HG03460 (cell line): ENCODE data around the gene MALL.
"Not testable (repeated sequence)": the region's sequence is repeated elsewhere in the genome, so short reads cannot be mapped to it uniquely, and the experiment has no call there.

Experiments used
- ATAC-seq: cut with Tn5 transposase; IDR thresholded peaks from one replicate; pipeline ENCODE4 v1.9.1; 2021; ENCODE audit not compliant: unreplicated experiment

Gene MALL

DNA sequence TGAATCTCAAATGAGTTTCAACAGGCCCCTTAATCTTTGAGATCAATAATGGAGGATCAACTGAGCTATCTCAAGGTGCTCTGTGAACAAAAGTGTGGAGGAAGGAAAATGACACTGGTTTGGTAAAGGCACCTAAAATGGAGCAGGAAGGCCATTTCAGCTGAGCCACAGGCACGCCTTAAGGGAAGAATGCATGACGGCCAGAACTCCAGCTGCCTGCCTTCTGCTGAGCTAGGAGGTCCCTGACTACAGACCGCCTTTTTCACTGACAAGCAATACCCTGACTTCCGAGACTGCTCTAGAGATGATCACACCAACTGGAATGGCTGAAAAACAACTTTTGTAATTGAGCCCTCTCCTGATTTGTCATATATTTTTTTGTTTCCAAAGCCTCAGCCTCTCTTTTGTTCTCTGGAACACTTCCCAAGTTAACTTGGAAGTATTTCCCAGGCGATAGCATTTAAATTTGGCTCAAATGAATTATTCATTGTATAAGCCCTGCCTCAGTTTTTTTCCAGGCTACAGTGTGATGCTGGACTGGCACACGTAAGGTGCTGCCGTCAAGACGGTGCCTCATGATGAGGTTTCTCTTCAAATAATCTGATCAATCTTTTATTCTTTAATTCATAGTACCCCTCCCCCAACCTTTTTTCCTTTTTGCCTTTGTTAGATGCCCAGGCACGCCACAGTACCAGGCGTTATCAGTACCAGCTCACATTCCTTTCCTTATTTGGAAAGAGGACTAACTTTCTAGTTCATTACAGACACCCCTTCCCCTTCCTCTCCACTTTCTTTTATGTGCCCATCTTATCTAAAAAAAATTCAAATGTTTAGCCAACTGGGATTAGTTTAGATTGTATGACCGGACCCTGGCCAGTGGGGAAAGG, 60.9 kb downstream of the MALL start:
- ATAC-seq = not testable (repeated sequence)

DNA sequence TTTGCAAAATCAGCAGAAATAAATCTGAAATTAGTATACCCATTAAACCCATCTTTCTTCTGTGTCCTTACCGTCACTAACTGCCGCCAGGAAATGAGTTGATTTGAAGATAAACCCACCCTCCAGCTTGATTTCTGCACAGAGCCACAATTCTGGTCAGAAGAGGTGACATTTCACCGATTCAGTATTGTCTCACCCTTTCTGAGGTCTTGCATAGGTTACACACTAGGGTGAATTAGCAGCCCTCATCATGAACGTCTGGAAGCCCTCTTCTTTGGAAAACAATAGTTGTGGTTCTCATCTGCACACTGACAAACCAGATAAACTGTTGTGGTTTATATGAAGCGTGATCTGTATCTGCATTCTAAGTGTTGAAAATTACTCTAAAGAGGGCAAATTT, 61.9 kb downstream of the MALL start:
- ATAC-seq = not testable (repeated sequence)

DNA sequence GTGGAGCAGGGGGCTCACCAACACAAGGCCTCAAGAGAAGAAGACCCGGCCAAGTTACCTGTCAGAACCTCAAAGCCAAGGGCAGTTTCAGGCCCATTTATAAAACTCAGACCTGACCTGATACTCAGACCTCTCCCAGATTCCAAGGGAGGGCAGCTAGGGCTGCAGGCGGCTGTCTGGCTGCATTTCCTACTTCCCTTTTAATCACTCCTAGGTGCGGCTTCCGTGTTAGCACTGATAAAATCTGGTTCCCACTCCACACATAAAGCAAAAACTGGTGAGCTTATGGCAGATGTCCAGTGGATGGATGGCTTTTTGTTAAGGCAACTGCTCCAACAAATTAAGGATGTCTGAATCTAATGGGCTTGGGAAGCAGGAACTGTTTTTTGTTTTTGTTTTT, 63.5 kb downstream of the MALL start:
- not testable (repeated sequence) for ATAC-seq

DNA sequence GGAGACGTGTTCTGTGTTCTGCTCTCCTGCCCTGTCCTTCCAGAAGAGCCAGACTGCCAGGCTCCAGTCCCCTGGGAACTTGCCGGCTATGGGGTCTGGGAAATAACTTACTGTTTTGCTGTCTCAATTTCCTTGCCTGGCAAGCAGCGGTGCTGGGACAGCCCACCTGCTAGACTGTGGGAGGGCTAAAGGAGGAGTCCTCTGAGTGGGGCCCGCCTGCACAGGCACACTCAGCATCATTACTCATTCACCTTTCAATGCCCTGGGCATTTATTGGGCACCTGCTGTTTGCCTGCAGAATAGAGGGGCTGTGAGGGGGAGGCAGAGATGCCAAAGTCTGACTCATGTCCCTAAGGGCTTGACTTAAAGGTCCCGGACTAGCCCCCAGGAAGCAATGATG, 65.4 kb downstream of the MALL start:
- ATAC-seq = not testable (repeated sequence)

DNA sequence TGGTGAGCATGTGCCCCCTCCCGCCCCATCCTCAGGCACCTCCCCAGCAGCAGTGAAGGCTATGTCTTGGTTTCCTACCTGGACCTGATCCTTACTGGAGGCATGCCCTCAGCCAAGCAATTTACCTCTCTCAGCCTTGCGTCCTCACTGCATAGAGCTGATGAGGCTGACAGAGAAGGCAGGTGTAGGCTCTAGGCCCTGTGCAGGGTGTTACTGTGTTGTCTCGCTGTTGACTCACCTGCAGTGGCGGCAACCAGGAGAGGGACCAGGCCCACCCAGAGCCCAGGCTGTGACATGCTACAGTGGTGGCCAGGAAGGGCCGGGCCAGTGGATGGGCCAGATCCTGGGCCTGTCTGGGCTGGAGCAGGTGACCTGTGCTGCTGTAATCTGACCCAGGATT, 65.9 kb downstream of the MALL start:
- ATAC-seq = not testable (repeated sequence)

DNA sequence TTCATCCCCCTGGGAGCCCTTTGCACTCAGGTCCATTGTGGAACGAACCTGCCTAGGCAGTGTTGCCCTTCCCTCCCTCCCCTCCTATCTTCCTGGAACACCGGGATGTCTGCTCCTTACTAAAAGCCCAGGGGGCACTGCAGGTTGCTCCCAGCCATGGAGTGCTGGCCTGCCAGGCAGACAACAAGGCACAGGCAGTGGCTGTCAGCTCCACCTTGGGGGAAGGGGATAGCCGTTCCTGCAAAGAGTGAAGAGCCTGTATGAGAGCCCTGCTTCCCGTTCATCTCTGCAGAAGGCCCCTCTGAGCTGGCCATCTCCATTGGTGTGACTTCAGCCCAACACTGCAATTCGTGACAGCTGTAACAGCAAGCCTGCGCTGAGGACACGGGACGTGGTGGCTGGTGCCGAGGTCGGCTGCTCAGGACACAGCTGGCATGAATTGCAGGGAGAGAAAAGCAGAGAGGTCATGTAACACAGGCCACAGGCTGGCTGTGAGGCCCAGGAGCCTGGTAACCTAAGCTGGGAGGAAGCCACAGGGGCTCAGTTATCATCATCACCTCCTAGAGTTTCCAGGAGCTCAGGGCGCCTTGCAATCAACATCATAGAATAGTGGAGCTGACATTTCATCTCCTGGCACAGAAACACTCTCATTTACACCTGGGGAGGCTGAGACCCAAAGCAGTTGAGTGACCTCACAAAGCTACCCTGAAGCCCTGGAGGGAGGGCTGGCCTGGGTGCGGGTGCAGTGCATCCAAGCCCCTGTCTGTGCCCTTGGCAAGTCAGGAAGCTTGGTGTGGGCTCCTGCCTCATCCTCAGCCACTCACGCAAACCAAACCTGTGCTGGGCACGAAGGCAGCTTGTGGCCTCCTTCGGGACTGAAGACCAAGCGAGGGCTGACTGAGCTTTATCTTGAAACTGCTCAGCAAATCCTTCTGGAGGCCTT, 67.1 kb downstream of the MALL start:
- ATAC-seq = not testable (repeated sequence)

DNA sequence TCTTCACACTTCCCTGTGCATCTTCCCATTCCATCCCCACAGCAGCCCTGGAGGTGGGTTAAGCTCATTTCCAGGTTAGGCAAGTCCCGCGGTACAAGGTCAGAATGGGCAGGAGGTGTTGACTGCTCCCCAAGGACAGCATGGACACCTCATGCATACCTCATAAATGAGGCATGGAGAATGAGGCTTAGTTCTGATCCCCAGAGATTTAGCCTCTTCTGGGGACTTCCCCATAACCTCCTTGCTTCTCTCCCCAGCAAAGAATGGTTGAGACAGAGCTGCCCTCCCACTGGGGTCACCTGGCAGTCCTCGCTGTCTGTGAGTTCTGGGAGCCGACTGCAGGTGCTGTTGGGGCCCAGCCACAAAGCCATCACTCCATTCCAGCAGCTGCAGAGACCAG, 68.4 kb downstream of the MALL start:
- ATAC-seq = not testable (repeated sequence)

DNA sequence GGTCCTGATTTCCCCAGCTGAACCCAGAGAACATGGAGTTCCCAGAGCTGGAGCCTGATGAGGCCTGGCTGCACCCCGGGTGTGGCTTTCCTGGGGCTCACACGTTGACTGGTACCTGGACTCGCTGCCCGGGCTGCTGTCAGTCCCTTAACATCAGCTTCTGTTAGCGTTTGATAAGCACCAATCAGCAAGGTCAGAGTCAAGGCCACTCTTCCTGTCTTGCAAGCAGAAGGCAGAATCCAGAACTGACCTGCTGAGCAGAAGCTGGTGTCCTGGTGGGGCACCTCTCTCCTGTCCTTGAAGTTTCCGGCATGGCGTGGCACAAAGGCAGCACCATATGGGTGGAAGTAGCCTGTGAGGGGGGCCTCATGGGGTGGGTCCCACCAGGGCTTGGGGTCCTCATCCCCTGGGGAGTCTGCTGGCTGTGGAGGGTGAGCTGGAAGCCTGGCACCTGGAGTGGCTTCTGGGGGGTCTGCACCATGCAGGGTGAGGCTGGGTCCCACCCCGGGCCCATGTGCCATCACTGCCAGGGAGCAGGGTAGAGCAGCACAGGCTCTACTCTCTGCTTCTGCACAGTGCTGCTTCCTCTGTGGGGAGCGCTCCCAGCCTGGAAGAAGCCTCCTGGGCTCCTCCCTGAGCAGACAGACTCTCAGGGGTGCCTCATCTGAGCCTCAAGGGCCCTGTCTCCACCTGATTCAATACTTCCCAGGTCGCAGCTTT, 73.5 kb downstream of the MALL start:
- ATAC-seq = not testable (repeated sequence)

DNA sequence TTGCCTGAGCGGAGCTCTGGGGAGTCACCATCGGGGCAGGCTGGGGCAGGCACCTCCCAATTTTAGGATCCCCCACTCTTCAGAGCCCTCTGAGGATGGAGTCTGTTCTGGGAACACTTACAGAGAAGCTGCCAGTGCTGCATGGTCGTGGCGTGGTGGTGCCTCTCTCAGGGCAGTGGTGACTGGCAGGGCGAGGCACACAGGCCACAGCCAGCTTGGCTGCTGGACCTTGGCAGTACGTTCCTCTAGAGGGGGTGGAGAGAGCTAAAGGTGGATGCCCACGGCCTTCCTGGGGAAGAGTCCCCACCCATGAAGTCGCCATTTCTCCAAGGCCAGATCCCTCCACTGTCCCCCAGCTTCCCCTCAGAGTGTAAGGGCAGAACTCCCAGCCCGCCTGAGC, 78.3 kb downstream of the MALL start:
- not testable (repeated sequence) for ATAC-seq

DNA sequence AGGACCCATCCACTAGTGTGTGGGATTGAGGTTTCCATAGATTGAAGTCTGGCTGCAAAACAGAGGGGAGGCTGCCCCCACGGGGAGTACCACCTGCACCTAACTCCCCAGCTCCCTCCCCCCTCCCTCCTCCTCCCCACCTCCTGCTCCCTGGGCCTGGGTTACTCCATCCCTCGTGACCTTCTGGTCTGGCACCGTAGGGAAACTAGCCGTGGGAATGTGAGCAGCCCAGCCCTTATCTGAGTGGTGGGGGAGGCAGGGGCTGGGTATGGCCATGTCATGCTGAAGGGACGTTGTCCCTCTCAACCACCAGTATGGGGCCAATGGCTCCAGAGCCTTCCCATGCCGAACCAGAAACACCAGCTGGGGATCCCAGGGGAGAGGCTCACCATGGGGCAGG, 80.2 kb downstream of the MALL start:
- ATAC-seq = not testable (repeated sequence)

DNA sequence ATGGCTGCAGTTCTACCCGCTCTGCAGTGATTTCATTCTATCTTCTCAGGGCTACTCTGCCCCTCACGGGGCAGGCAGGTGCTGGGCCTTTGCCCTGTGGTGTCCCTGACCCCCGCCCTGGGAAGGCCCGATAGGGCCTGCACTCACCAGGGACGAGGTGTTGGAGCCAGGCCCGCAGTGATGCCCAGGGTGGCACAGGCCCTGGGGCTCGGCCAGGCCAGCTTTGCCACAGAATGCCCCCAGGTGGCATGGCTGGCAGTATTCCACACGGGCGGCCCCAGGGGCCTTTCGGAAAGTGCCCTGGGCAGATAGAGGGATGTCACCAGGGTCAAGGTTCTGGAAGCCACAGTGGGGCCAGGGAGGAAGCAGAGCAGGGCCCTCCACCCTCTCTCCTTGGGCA, 80.7 kb downstream of the MALL start:
- not testable (repeated sequence) for ATAC-seq
